Right lobe of liver (tissue), 6 donors: ENCODE results near the gene CDIP1. TPM values are rescaled to one million over a fixed set of nuclear protein-coding genes. Genes with fewer than 3 reads are reported as not detected.
A peak's percentile ranks its signal among the peaks of the same experiment; 100 is the strongest.

ENCODE experiments used
- ATAC-seq, 4 donors: fragments of 200-7000 bp; cut with Tn5 transposase; one replicate each; pipeline ENCODE4 v1.9.1; 2020; ENCODE audit warnings: mild to moderate bottlenecking in 4 of 4, moderate library complexity in 4 of 4
- DNase-seq, 3 donors: peaks; one replicate each; pipeline ENCODE4 v3.0.0-alpha.2; 2020
- H3K27ac ChIP-seq, 3 donors: fragments of 200-600 bp; one replicate each; pipeline ENCODE4 v1.8.0; 2022
- H3K27me3 ChIP-seq, 2 donors: fragments of 200-600 bp; one replicate each; pipeline ENCODE4 v1.8.0; 2022
- H3K36me3 ChIP-seq, 4 donors: fragments of 200-600 bp; sonication (generic) in 1 of 4; one replicate each; pipeline versions ENCODE4 v1.5.1 to v1.8.0; 2017 to 2022; ENCODE audit warnings: control low read depth in 1 of 4
- H3K4me1 ChIP-seq, 4 donors: fragments of 200-600 bp; sonication (generic) in 1 of 4; one replicate each; pipeline versions ENCODE4 v1.5.1 to v1.8.0; 2017 to 2022; ENCODE audit warnings: control low read depth in 1 of 4
- H3K4me3 ChIP-seq, 3 donors: fragments of 200-600 bp; one replicate each; pipeline ENCODE4 v1.8.0; 2022
- H3K9me3 ChIP-seq, 4 donors: fragments of 200-600 bp; sonication (generic) in 1 of 4; one replicate each; pipeline versions ENCODE4 v1.5.1 to v1.8.0; 2017 to 2022; ENCODE audit warnings: control low read depth in 1 of 4
- POLR2A ChIP-seq: fragments of 450-650 bp; IDR thresholded peaks from one replicate; pipeline ENCODE4 v1.6.1; 2017; ENCODE audit warnings: antibody characterized with exemption, mild to moderate bottlenecking
- WGBS: methylation state at CpG from one replicate; pipeline ENCODE4 v1.1.6; 2018; ENCODE audit warnings: low coverage, low lambda C conversion rate; ENCODE audit not compliant: insufficient coverage; ENCODE audit errors: missing lambda C conversion rate; 5-methylcytosine and 5-hydroxymethylcytosine counted together
- intact Hi-C, 2 donors: fragments of 100-400 bp; cut with DNase I; formaldehyde crosslinking; loops; one replicate each; pipeline versions ENCODE4 v1.11.2 to v1.14.1; 2022
- total RNA-seq, 6 experiments: library from RNA; depleted of rRNA in 2 of 6; stranded (reverse); fragments of >200 nt in 2 of 6; fragmentation: NEBNext Ultra II Directional in 3 of 6; extraction: Animal tissue kit (Norgen Biotek cat#: 25700) in 3 of 6; gene quantifications; one replicate each; pipeline versions ENCODE4 v1.1.0 to v1.2.4, GENCODE V29; 2016 to 2023
- TF ChIP-seq, protein P1 (sequence below), 4 donors: fragments of 200-600 bp in 3 of 4; fragments of 450-650 bp in 1 of 4; IDR thresholded peaks; one replicate each; pipeline versions ENCODE4 v1.5.1 to v1.8.0; 2016 to 2022; ENCODE audit warnings: antibody characterized with exemption in 4 of 4, mild to moderate bottlenecking in 2 of 4
- donor health status: DM: no; HTN: yes; CAD: no.
- donor health status: DM: no; HTN: no; CAD: no.
- donor health status: DM: no; HTN: no; CAD: no.
- donor health status: DM: no; HTN: yes; CAD: no.
- donor health status: DM: no; HTN: yes; CAD: no.

CDIP1 gene
- total RNA-seq, 6 experiments from 2014 or later, result 15.7 to 23.2 (median 18.4) TPM

DNA sequence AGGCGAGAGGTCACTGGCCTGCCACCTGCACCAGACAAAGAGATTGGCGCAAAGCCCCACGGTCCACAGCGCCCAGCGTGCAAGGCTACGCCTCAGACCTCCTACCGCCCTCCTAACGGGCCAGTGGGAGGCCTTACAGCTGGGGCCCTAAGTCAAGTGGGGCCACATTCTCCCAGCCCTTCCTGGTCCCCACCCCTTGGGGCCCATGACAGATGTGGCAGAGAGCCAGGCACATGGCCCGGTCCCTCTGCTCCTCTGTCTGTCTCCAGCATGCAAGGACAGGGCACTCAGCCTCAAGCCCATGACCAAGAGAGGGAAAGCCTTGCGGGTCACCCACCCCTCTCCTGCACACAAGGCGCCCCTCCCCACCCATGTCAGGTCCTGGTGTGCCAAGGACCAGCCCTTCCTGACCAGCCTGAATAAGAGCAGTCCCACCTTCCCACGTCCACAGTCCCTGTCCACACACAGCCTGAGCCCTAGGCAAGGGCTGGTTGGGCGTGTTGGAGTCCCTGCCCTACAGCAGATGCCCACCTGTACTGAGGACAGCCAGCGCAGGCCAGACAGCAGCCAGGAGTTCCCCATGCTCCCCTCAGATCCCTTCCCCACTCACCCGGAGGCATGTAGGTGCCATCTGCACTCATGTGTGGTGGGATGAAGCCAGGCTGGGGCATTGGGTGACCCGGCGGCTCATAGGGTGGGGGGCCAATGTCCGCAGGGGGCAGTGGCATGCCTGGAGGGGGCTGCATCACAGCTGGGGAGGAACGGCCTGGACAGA lies 25.3 kb downstream of the CDIP1 start:
- ATAC-seq, result peak in 1 of 4 donors; percentile 5
- Histone ChIP-seq H3K27me3 (no peaks in the 10 kb centered on the region), H3K4me1 (no peaks in the 10 kb centered on the region), H3K27ac (no peak overlapping the region), H3K4me3 (no peak overlapping the region), H3K9me3 (no peaks in the 10 kb centered on the region), H3K36me3 (peaks cover 0 to 40% (median 18%) of the 10 kb centered on the region in 4 donors)
- intact Hi-C loops, result no loop called here
- no peak for DNase-seq
- WGBS, result 70% methylated on average over 5 of the region's 19 CpGs
- no peak for TF ChIP-seq POLR2A
- TF ChIP-seq, protein P1, sequence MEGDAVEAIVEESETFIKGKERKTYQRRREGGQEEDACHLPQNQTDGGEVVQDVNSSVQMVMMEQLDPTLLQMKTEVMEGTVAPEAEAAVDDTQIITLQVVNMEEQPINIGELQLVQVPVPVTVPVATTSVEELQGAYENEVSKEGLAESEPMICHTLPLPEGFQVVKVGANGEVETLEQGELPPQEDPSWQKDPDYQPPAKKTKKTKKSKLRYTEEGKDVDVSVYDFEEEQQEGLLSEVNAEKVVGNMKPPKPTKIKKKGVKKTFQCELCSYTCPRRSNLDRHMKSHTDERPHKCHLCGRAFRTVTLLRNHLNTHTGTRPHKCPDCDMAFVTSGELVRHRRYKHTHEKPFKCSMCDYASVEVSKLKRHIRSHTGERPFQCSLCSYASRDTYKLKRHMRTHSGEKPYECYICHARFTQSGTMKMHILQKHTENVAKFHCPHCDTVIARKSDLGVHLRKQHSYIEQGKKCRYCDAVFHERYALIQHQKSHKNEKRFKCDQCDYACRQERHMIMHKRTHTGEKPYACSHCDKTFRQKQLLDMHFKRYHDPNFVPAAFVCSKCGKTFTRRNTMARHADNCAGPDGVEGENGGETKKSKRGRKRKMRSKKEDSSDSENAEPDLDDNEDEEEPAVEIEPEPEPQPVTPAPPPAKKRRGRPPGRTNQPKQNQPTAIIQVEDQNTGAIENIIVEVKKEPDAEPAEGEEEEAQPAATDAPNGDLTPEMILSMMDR (IDR thresholded peaks at IDR 0.05), result no peak

DNA sequence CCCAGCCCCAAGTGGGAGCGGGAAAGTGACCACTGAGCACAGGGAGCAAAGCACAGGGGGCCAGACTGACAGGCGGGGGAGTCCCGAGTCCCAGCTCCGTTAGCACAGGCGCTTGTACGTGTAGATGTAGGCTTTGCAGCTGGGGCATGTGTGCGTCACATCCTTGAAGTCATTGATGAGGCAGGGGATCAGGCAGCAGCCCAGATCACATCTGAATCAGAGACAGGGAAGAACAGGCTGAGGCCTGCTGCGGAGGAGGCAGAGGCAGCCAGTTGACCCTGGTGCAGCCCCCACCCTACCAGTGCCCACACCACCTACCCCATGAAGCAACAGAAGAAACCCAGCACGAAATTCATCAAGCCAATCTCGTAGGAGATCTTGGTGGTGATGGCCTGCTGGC lies 26.1 kb downstream of the CDIP1 start:
- ATAC-seq (no peak), DNase-seq (no peak)
- Histone ChIP-seq H3K4me1 (no peaks in the 10 kb centered on the region), H3K36me3 (peaks cover 0 to 48% (median 24%) of the 10 kb centered on the region in 4 donors), H3K4me3 (no peak overlapping the region), H3K27ac (no peak overlapping the region), H3K9me3 (no peaks in the 10 kb centered on the region), H3K27me3 (no peaks in the 10 kb centered on the region)
- TF ChIP-seq, protein P1 (IDR thresholded peaks at IDR 0.05), result no peak
- TF ChIP-seq POLR2A, result no peak
- no CpG with 5 or more reads among the region's 10 CpGs for WGBS
- intact Hi-C loops, result no loop called here

DNA sequence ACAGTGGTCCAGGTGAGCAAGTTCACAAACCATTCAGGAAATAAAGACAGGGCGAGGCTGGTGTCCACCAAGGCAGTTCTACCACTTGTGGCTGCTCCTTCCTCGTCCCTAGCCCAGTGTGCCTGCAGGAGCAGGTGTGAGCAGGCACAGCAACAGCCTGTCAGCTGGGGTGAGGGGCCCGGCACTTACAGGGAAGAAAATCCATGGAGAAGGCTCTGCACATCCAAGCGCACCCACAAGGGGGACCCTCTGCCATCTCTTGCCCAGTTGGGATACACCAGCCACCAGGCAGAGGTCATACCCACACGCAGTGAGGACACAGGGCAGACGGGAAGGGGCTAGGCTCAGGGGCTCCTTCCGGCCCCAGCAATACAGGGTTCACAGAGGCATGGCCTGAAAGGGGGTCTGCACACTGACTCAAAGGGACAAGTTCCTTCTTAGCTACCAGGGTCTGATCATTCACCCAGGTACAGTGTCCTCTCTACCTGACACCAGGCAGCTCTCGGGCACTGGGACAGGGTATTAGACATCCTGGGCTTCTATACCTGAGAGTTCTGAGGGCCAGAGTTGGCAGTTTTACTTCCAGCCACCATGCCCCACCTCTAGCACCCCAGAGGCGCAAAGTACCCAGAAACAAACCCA lies 27.0 kb downstream of the CDIP1 start:
- ATAC-seq, result peak; percentile 59 to 68 (median 62)
- H3K27ac ChIP-seq, result no peak overlapping the region

DNA sequence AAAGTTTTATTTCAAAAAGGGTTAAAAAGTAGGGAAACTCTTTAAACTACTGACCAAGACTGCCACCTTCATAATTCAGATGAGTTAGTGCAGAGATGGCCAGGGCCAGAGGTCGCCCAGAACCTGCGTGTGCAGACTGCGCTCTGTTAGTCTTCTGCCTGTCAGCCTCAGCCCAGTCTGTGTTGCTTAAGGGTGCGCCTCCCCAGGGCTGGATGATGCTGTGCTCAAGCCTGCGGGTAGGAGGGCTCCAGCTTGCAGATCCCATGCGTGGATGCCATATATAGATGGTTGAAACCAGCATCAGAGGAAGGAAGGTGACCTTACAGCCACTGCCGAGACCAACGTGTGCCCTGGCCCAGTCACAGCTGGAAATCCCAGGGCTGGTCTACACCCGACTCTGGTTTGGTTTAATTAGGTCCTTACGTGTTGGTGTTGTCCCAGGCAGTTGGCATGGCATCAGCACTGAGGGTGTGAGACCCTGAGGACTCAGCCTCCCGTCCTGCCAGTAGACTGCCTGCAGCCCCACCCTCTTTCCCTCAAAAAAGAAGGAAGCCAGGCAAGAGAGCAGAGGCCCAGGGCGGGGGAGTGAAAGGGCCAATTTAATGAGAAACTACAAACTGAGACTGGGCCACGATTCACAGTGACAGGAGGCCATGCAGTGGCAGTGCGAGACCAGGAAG lies 27.7 kb downstream of the CDIP1 start:
- no peak for DNase-seq
- no peak for ATAC-seq
- H3K4me1 ChIP-seq, result peaks cover 0 to 4% (median 0%) of the 10 kb centered on the region in 4 donors
- TF ChIP-seq, protein P1 (IDR thresholded peaks at IDR 0.05), result no peak
- TF ChIP-seq POLR2A, result no peak
- intact Hi-C loops, result no loop called here
- H3K9me3 ChIP-seq, result no peaks in the 10 kb centered on the region
- no peak overlapping the region for H3K4me3 ChIP-seq
- H3K36me3 ChIP-seq, result peaks cover 0 to 58% (median 26%) of the 10 kb centered on the region in 4 donors
- H3K27me3 ChIP-seq, result no peaks in the 10 kb centered on the region
- H3K27ac ChIP-seq, result no peak overlapping the region
- 64% methylated on average over 8 of the region's 14 CpGs for WGBS

More for the DNA sequence above, 27.0 kb downstream of the CDIP1 start:
- Histone ChIP-seq H3K9me3 (no peaks in the 10 kb centered on the region), H3K27me3 (no peaks in the 10 kb centered on the region), H3K4me3 (no peak overlapping the region), H3K36me3 (peaks cover 0 to 54% (median 26%) of the 10 kb centered on the region in 4 donors), H3K4me1 (peaks cover 0 to under 1% (median 0%) of the 10 kb centered on the region in 4 donors)
- no CpG with 5 or more reads among the region's 9 CpGs for WGBS
- TF ChIP-seq, protein P1 (IDR thresholded peaks at IDR 0.05), result peak; percentile 33 to 53 (median 40)
- no peak for TF ChIP-seq POLR2A
- peak in 1 of 3 donors; percentile 39 for DNase-seq
- intact Hi-C loops, result no loop called here
